GM18951 (cell line): ENCODE data around the gene KSR2.

Experiments used
- POLR2A ChIP-seq: IDR thresholded peaks from 4 replicates; pipeline ENCODE4 v1.6.1; 2011; ENCODE audit warnings: mild to moderate bottlenecking; ENCODE audit not compliant: insufficient read length, insufficient read depth; ENCODE audit errors: extremely low read depth
- in situ Hi-C: fragments of 300-500 bp; cut with MboI; formaldehyde crosslinking; loops from one replicate; pipeline ENCODE4 v1.12.0; 2022; ENCODE audit warnings: low sequenced_read_pairs, mixed read lengths, inconsistent platforms; ENCODE audit not compliant: unreplicated experiment

KSR2 gene

GRCh38 chr12:117680312-117680711 is 288.5 kb downstream of the KSR2 start:
- in situ Hi-C loops, result no loop called here
- TF ChIP-seq POLR2A, result no peak

DNA sequence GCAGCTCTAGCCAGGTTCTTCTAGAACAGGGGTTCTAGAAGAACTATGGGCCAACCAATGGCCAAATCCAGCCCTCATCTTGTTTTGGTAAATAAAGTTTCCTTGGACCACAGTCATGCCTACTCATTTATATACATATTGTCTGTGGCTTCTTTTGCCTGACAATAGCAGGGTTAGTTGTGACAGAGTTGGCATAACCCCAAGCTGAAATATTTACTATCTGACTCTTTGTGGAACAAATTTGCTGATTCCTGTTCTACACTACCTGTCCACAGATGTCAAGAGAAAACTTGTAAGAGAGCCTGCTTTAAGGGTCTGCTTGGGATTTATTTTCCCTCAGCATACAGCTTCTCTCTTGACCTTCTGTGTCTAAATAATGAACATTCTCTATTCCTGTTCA is 289.0 kb downstream of the KSR2 start:
- no peak for TF ChIP-seq POLR2A

GRCh38 chr12:117674763-117675162 is 294.0 kb downstream of the KSR2 start:
- in situ Hi-C loops, result no loop called here
- TF ChIP-seq POLR2A, result no peak

More for the DNA sequence above, 289.0 kb downstream of the KSR2 start:
- in situ Hi-C loops, result no loop called here

- no peak for TF ChIP-seq POLR2A
- in situ Hi-C loops, result no loop called here
Observed at GRCh38 chr12:117674313-117674712, 294.5 kb downstream of the KSR2 start.

DNA sequence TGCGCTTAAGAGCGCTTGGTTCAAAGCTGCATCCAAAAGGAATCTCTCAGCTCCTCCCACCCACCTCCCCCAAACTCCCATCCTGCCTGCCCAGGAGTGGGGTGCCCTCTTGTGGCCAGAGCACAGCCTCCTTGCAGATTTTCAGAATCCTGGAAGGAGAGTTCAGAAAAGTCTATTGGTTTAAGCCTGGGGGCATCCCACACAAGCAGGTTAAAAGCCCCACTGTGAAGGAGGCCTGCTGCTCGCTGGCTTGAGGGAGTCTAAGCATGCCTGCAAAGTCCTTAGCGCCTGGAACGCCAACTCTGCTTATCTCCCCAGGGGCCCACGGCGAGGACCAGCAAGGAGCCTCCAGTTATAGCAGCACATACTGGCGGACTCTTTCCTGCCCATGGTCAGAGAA is 297.1 kb downstream of the KSR2 start:
- in situ Hi-C loops, result no loop called here
- TF ChIP-seq POLR2A, result no peak

GRCh38 chr12:117664169-117664568 is 304.6 kb downstream of the KSR2 start:
- TF ChIP-seq POLR2A, result no peak
- in situ Hi-C loops, result no loop called here

GRCh38 chr12:117662620-117663395 is 306.0 kb downstream of the KSR2 start:
- in situ Hi-C loops, result no loop called here
- TF ChIP-seq POLR2A, result no peak

- no peak for TF ChIP-seq POLR2A
Observed at GRCh38 chr12:117662220-117662619, 306.6 kb downstream of the KSR2 start.

DNA sequence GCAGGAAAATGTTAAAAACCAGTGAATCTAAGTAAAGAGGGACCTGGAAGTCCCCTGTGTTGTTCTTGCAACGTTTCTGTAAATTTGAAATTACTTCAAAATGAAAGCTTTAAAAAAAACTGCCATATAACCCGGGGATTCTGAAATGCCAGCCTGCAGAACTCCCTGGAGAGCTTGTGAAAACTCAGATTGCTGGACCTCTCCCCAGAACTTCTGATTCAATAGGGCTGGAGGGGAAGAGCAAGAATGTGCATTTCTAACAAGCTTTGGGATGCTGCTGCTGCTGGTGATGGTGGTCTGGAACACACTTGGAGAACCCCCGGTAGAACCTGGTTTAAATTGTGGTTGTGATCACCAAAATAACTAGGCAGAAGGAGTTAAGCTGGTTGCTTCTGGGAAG is 307.3 kb downstream of the KSR2 start:
- in situ Hi-C loops, result no loop called here
- TF ChIP-seq POLR2A, result no peak

More at GRCh38 chr12:117662220-117662619, 306.6 kb downstream of the KSR2 start:
- in situ Hi-C loops, result no loop called here

DNA sequence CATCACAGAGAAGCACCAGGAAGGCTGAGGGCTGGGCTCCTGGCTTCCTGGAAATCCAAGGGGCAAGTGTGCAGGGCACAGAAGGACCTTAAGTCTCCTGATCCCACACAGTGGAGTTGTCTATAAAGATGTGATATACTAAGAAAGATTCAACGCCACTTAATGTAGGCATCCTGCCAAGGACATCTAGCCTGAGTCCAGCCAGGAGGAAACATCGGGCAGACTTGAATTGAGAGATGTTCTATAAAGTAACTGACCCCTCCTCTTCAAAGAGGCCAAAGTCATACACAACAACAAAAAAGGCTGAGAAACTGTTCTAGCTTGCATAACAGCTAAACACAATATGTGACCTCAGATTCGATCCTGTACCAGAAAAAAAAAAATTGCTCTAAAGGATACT is 307.9 kb downstream of the KSR2 start:
- in situ Hi-C loops, result no loop called here
- TF ChIP-seq POLR2A, result no peak

DNA sequence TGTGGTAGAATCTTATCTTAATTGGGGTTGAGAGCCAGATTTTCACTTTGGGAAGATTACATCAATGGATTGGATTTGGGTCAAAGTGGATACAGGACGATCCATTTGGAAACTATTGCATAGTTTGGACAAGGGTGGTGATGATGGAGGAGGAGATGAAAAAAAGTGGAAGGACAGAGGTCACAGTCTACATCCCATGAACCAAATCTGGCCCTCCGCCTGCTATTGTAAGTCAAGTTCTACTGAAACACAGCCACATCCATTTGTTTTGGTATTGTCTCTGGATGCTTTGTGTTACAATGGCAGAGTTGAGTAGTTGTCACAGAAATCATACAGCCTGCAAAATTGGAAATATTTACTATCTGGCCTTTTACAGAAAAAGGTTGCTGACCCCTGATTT is 310.6 kb downstream of the KSR2 start:
- in situ Hi-C loops, result no loop called here
- TF ChIP-seq POLR2A, result no peak

- in situ Hi-C loops, result no loop called here
- no peak for TF ChIP-seq POLR2A
Observed at GRCh38 chr12:117649796-117650195, 319.0 kb downstream of the KSR2 start.

GRCh38 chr12:117646520-117646919 is 322.3 kb downstream of the KSR2 start:
- in situ Hi-C loops, result no loop called here
- no peak for TF ChIP-seq POLR2A

DNA sequence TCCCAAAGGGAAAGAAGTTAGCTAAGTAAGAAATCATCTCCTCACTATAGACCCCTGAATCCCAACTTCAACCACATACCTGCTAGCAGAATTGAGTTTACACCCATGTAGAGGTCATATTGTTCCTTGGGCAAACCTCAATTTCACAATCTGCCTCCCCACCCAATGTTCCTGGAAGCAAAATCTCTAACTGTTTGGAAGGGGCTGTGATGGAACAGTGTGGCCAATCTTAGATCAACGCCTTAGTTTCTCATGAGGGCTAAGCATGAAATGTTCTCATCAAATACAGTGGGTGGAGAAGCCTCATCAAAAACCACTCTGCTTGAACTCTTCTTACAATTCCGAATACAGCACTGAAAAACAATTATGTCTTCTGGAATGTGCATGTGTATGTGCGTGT is 323.3 kb downstream of the KSR2 start:
- in situ Hi-C loops, result no loop called here
- no peak for TF ChIP-seq POLR2A
